Nephron (organoid): ENCODE data around the gene ATG9A.
A peak's percentile ranks its signal among the peaks of the same experiment; 100 is the strongest.

Experiments used
- H3K27ac Mint-ChIP-seq, 3 experiments: 2 replicates each; pipeline ENCODE4 v1.8.0; 2020; ENCODE audit warnings: mixed read lengths in 3 of 3, mild to moderate bottlenecking in 2 of 3, moderate library complexity in 1 of 3
- H3K27me3 Mint-ChIP-seq: 2 replicates; pipeline ENCODE4 v1.8.0; 2021; ENCODE audit warnings: low read depth, mild to moderate bottlenecking, moderate library complexity, mixed read lengths
- H3K36me3 Mint-ChIP-seq: 2 replicates; pipeline ENCODE4 v1.8.0; 2020; ENCODE audit warnings: low read depth, mixed read lengths
- H3K4me1 Mint-ChIP-seq: 2 replicates; pipeline ENCODE4 v1.8.0; 2020; ENCODE audit warnings: mixed read lengths
- H3K4me3 Mint-ChIP-seq, 3 experiments: 2 replicates each; pipeline ENCODE4 v1.8.0; 2020; ENCODE audit warnings: mild to moderate bottlenecking in 3 of 3, mixed read lengths in 3 of 3, moderate library complexity in 2 of 3
- H3K9me3 Mint-ChIP-seq: 2 replicates; pipeline ENCODE4 v1.8.0; 2020; ENCODE audit warnings: mixed read lengths
- CTCF ChIP-seq, 3 experiments: fragments of 200-600 bp; sonication (generic); IDR thresholded peaks; one replicate each; pipeline ENCODE4 v1.5.0; 2021; ENCODE audit warnings: antibody characterized with exemption in 3 of 3; ENCODE audit not compliant: unreplicated experiment in 3 of 3

ATG9A gene

GRCh38 chr2:219250049-219250781 lies 20.8 kb upstream of the ATG9A start:
- H3K27ac Mint-ChIP-seq = peak overlapping the region; percentile 98 to 99 (median 98)
- H3K4me3 Mint-ChIP-seq = peak overlapping the region in 2 of 3 experiments; percentile 59 to 68
- H3K4me1 Mint-ChIP-seq = peaks cover 49% of the 10 kb centered on the region
- no peaks in the 10 kb centered on the region for H3K9me3 Mint-ChIP-seq
- no peaks in the 10 kb centered on the region for H3K36me3 Mint-ChIP-seq
- H3K27me3 Mint-ChIP-seq = peaks cover 46% of the 10 kb centered on the region
- TF ChIP-seq CTCF (IDR thresholded peaks at IDR 0.05; ENCODE audit: unreplicated experiment in 3 of 3) = no peak

GRCh38 chr2:219249203-219249980 lies 20.0 kb upstream of the ATG9A start:
- Mint-ChIP-seq H3K27me3 (peaks cover 37% of the 10 kb centered on the region), H3K9me3 (no peaks in the 10 kb centered on the region), H3K36me3 (no peaks in the 10 kb centered on the region), H3K27ac (peak overlapping the region; percentile 98 to 99 (median 98)), H3K4me3 (peak overlapping the region; percentile 59 to 68 (median 60)), H3K4me1 (peaks cover 42% of the 10 kb centered on the region)
- no peak for TF ChIP-seq CTCF (IDR thresholded peaks at IDR 0.05; ENCODE audit: unreplicated experiment in 3 of 3)

- Mint-ChIP-seq H3K9me3 (no peaks in the 10 kb centered on the region), H3K36me3 (no peaks in the 10 kb centered on the region), H3K27me3 (peaks cover 35% of the 10 kb centered on the region), H3K27ac (peak overlapping the region; percentile 98 to 99 (median 98)), H3K4me1 (peaks cover 42% of the 10 kb centered on the region), H3K4me3 (peak overlapping the region; percentile 59 to 68 (median 60))
- no peak for TF ChIP-seq CTCF (IDR thresholded peaks at IDR 0.05; ENCODE audit: unreplicated experiment in 3 of 3)
These were observed 19.4 kb upstream of the ATG9A start for GRCh38 chr2:219248845-219249202.

- Mint-ChIP-seq H3K27ac (peak overlapping the region in 2 of 3 experiments; percentile 98 to 99), H3K4me1 (peaks cover 40% of the 10 kb centered on the region), H3K27me3 (peaks cover 28% of the 10 kb centered on the region), H3K36me3 (no peaks in the 10 kb centered on the region), H3K4me3 (peak overlapping the region; percentile 32 to 66 (median 58)), H3K9me3 (no peaks in the 10 kb centered on the region)
- TF ChIP-seq CTCF (IDR thresholded peaks at IDR 0.05; ENCODE audit: unreplicated experiment in 3 of 3) = no peak
These were observed 18.5 kb upstream of the ATG9A start for GRCh38 chr2:219247678-219248642.

GRCh38 chr2:219246559-219246958 lies 17.1 kb upstream of the ATG9A start:
- Mint-ChIP-seq H3K4me1 (peaks cover 28% of the 10 kb centered on the region), H3K27ac (peak overlapping the region in 1 of 3 experiments; percentile 94), H3K27me3 (peaks cover 14% of the 10 kb centered on the region), H3K9me3 (no peaks in the 10 kb centered on the region), H3K36me3 (no peaks in the 10 kb centered on the region), H3K4me3 (peak overlapping the region; percentile 95 to 96 (median 96))
- no peak for TF ChIP-seq CTCF (IDR thresholded peaks at IDR 0.05; ENCODE audit: unreplicated experiment in 3 of 3)
